ENCODE data around the gene TEX10.

DNA sequence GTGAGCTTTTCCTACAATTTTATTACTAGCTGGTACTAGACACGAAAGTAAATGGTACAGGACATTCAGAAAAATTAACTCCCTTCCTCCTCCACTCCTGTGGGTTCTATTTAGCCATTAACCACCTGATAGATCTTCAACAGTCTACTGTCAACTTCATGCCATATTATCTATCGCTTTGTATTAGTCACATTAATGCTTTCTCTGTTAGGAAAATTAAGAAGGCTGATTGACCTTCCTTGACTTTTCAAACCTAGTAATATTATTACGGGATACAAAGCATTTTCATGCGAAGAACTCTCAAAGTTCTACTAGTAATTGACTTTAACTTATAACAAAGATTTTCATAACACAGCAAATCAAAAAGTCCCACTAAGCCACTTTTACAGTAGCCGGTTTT, 1.2 kb downstream of the TEX10 start:
- TF ChIP-seq CHD2 (IDR thresholded peaks at IDR 0.05; ENCODE audit: low read length, partially characterized antibody) (no peak), CTCF (IDR thresholded peaks at IDR 0.05) (no peak), RXRA (IDR thresholded peaks at IDR 0.05; ENCODE audit: borderline replicate concordance, low read depth) (no peak), FOXM1 (IDR thresholded peaks at IDR 0.05; ENCODE audit: low read depth) (no peak), GATA2 (CRISPR knock-in tag; IDR thresholded peaks at IDR 0.05) (no peak), ELF1 (IDR thresholded peaks at IDR 0.05) (no peak), YY1 (IDR thresholded peaks at IDR 0.05; ENCODE audit: low read depth) (no peak), TAF1 (IDR thresholded peaks at IDR 0.05; ENCODE audit: borderline replicate concordance, low read depth, low read length) (no peak)
